GM18909 (cell line): ENCODE results near the gene LRRC4C.

Source experiments
- ATAC-seq: cut with Tn5 transposase; IDR thresholded peaks from one replicate; pipeline ENCODE4 v1.9.1; 2021; ENCODE audit warnings: mild to moderate bottlenecking; ENCODE audit not compliant: unreplicated experiment, poor library complexity

Gene LRRC4C

GRCh38 chr11:41281131-41281742, 178.2 kb downstream of the LRRC4C start:
- ATAC-seq = no peak

- no peak for ATAC-seq
Observed at GRCh38 chr11:41274831-41275230, 184.6 kb downstream of the LRRC4C start.

GRCh38 chr11:41273908-41274307, 185.5 kb downstream of the LRRC4C start:
- no peak for ATAC-seq

- no peak for ATAC-seq
Observed at GRCh38 chr11:41267451-41267850, 192.0 kb downstream of the LRRC4C start.

- no peak for ATAC-seq
Observed at GRCh38 chr11:41256041-41256440, 203.4 kb downstream of the LRRC4C start.

- no peak for ATAC-seq
Observed at GRCh38 chr11:41254966-41255365, 204.5 kb downstream of the LRRC4C start.

- ATAC-seq = no peak
Observed at GRCh38 chr11:41250408-41250935, 209.0 kb downstream of the LRRC4C start.

- ATAC-seq = no peak
Observed at GRCh38 chr11:41247621-41248020, 211.8 kb downstream of the LRRC4C start.

- no peak for ATAC-seq
Observed at GRCh38 chr11:41246399-41246745, 213.1 kb downstream of the LRRC4C start.

GRCh38 chr11:41245704-41246398, 213.6 kb downstream of the LRRC4C start:
- ATAC-seq = no peak

GRCh38 chr11:41245184-41245583, 214.3 kb downstream of the LRRC4C start:
- ATAC-seq = no peak

- ATAC-seq = no peak
Observed at GRCh38 chr11:41237382-41237781, 222.1 kb downstream of the LRRC4C start.

- ATAC-seq = no peak
Observed at GRCh38 chr11:41235668-41236067, 223.8 kb downstream of the LRRC4C start.

GRCh38 chr11:41225856-41226633, 233.4 kb downstream of the LRRC4C start:
- no peak for ATAC-seq

- ATAC-seq = no peak
Observed at GRCh38 chr11:41222236-41222635, 237.2 kb downstream of the LRRC4C start.

- no peak for ATAC-seq
Observed at GRCh38 chr11:41206388-41206787, 253.1 kb downstream of the LRRC4C start.

GRCh38 chr11:41201156-41201555, 258.3 kb downstream of the LRRC4C start:
- ATAC-seq = peak; percentile 62

- no peak for ATAC-seq
Observed at GRCh38 chr11:41190437-41191082, 268.9 kb downstream of the LRRC4C start.

GRCh38 chr11:41189701-41190436, 269.6 kb downstream of the LRRC4C start:
- ATAC-seq = no peak

- ATAC-seq = no peak
Observed at GRCh38 chr11:41177791-41178190, 281.7 kb downstream of the LRRC4C start.
